HUES48 (cell line): ENCODE data around the gene BRINP1.
A peak's percentile ranks its signal among the peaks of the same experiment; 100 is the strongest.

Experiments
- H3K27ac ChIP-seq: one replicate; pipeline ENCODE4 v1.7.0; 2013; ENCODE audit warnings: low read depth, low read length, inconsistent platforms
- H3K27me3 ChIP-seq: 2 replicates; pipeline ENCODE4 v1.6.1; 2013; ENCODE audit warnings: mild to moderate bottlenecking, low read length; ENCODE audit not compliant: control insufficient read depth, insufficient read depth
- H3K36me3 ChIP-seq: 2 replicates; pipeline ENCODE4 v1.6.1; 2013; ENCODE audit warnings: low read length; ENCODE audit not compliant: control insufficient read depth, insufficient read depth
- H3K4me1 ChIP-seq: 2 replicates; pipeline ENCODE4 v1.6.1; 2013; ENCODE audit warnings: mild to moderate bottlenecking, low read length; ENCODE audit not compliant: control insufficient read depth, insufficient read depth
- H3K4me3 ChIP-seq: 2 replicates; pipeline ENCODE4 v1.5.1; 2013; ENCODE audit warnings: mild to moderate bottlenecking, low read depth, low read length
- H3K9ac ChIP-seq: 2 replicates; pipeline ENCODE4 v1.6.1; 2013; ENCODE audit warnings: mild to moderate bottlenecking, low read depth, low read length, moderate library complexity
- H3K9me3 ChIP-seq: 2 replicates; pipeline ENCODE4 v1.6.1; 2013; ENCODE audit warnings: low read length; ENCODE audit not compliant: control insufficient read depth, insufficient read depth

The BRINP1 gene

DNA sequence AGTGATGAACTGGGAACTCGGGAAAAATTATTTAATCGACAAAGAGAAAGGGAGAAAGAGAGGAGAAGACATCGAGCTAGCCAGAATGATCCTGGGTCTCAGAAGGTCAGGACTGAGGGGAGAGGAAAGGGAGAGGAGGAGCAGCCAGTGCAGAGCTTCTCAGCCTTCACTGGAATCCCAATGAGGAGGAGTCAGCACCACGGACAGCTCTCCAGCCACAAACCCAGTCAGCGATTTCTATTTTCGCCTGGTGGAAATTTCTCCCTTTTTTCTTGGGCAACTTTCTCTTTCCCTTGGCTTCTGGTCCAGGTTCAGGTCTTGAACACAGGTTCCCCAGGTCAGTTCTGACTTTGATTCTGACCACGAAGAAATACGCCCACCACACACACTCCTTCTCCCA is 1.6 kb upstream of the BRINP1 start:
- Histone ChIP-seq H3K36me3 (no peaks in the 10 kb centered on the region), H3K27me3 (peaks cover 22% of the 10 kb centered on the region), H3K4me1 (peaks cover 27% of the 10 kb centered on the region), H3K9me3 (no peaks in the 10 kb centered on the region), H3K4me3 (peak overlapping the region; percentile 42; the same call in 1 of the 2 replicates), H3K9ac (no peak overlapping the region), H3K27ac (no peak overlapping the region)

DNA sequence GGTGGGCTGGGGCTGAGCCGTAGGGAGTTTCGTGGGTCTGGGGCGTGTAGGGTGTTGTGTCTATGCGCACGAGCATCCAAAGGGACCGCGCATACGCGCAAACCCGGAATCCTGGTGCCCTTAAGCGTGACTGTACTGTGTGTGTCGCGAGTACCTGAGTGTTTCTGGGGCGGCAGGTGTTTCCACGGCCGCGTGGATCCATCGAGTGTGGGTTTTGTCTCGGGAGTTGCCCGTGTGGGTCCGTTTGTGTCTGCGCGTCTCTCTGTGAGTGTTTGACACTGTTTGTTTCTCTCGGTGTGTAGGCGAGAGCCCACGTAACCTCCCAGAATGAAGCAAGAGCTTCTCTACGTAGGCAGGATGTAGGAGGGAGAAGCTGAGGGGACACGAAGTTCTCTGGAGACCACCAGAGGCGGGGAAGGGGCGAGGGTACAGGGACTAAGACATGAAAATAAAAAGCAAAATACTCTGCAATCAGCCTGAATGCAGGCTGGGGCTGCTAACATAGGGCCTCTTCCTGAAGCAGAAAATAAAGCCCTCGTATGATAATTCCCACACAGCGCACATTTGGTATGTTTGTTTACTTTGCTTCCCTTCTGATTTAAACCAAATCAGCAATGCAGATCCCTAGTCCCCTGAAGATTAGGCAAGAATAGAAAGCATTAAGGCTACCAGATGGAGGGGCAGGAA is 588 bp upstream of the BRINP1 start:
- no peaks in the 10 kb centered on the region for H3K9me3 ChIP-seq
- H3K36me3 ChIP-seq, result no peaks in the 10 kb centered on the region
- H3K4me1 ChIP-seq, result peaks cover 28% of the 10 kb centered on the region
- H3K9ac ChIP-seq, result no peak overlapping the region
- H3K4me3 ChIP-seq, result peak overlapping the region; percentile 84
- H3K27me3 ChIP-seq, result peaks cover 22% of the 10 kb centered on the region
- no peak overlapping the region for H3K27ac ChIP-seq

GRCh38 chr9:119368179-119368578 is 1.1 kb downstream of the BRINP1 start:
- Histone ChIP-seq H3K4me1 (peaks cover 34% of the 10 kb centered on the region), H3K27me3 (peaks cover 22% of the 10 kb centered on the region), H3K27ac (no peak overlapping the region), H3K36me3 (no peaks in the 10 kb centered on the region), H3K9me3 (no peaks in the 10 kb centered on the region), H3K9ac (peak overlapping the region; percentile 47; the same call in 1 of the 2 replicates), H3K4me3 (peak overlapping the region; percentile 84)

- H3K4me1 ChIP-seq, result peaks cover 34% of the 10 kb centered on the region
- H3K27ac ChIP-seq, result no peak overlapping the region
- no peaks in the 10 kb centered on the region for H3K36me3 ChIP-seq
- H3K9ac ChIP-seq, result no peak overlapping the region
- H3K9me3 ChIP-seq, result no peaks in the 10 kb centered on the region
- H3K27me3 ChIP-seq, result peaks cover 22% of the 10 kb centered on the region
- H3K4me3 ChIP-seq, result peak overlapping the region; percentile 84
Observed at GRCh38 chr9:119367683-119368075, 1.6 kb downstream of the BRINP1 start.

DNA sequence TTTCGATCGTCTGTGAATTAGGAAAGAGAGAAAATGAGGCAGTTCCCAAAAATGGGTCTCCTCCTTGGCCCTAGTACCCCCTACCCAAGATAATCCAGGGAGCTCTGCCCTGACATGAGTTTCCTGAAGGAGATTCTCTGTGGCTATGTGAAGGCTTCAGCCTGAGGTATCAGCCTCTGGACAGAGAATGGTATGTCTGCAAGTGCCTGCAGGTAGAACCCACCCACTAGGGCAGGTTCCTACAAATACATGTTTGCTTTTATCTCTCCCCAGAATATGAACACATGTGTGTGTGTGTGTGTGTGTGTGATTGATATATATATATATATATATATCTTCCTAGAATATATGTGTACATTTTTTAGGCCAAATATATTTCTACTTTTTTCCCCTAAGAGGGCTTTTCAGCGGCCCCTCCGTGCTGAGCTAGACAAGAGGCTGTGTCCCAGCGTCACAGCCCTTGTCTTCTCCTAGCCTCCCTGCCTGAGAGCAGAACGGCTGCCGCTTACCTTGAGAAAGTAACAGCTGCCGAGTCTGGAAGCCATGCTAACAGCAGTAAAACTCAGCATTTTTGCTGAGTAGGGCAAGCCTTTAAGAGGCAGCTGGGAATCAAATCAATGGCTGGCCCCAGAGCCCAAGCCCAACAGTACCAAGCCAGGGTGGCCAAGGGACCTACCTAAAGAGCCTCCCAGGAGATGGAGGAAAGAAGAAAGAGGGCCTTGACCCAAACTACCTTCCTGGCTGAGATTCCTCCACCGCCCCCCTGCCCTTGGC is 2.1 kb downstream of the BRINP1 start:
- H3K9me3 ChIP-seq, result no peaks in the 10 kb centered on the region
- no peak overlapping the region for H3K27ac ChIP-seq
- no peak overlapping the region for H3K9ac ChIP-seq
- peak overlapping the region; percentile 84 for H3K4me3 ChIP-seq
- H3K36me3 ChIP-seq, result no peaks in the 10 kb centered on the region
- peaks cover 34% of the 10 kb centered on the region for H3K4me1 ChIP-seq
- H3K27me3 ChIP-seq, result peaks cover 22% of the 10 kb centered on the region

DNA sequence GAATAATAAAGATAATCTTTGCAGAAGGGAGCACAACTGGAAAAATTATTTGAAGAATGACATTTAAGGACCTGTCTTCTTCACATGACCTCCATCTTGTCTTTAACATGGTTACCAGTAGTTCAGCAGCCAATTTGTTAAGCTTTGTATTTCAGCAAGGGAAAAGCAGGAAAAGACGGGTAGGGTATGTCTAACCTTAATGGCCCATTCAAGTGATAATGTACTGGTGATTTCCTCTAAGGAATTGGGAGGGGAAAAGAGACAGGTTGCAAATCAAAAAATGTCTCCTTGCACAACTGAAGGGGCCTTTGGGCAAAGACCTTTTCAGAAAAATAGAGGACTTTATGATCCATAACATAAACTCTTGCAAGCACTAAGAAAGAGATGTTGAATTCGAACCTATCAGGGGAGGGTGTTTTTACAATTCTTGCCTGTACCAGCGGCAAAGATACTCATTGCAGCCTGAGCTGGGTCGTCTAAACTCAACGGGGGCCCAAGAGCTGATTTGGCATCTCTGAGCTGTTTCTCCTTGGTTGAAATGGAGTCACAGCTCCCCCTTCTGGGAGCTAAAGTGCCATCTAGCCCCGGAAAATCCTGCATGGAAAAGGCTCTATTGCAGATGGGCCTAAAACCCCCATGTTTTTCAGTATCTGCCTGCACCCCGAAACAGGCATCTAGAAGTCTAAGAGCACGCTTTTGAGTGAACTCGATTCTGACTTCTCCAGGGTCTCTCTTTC is 3.8 kb downstream of the BRINP1 start:
- Histone ChIP-seq H3K27ac (no peak overlapping the region), H3K27me3 (peaks cover 19% of the 10 kb centered on the region), H3K9me3 (no peaks in the 10 kb centered on the region), H3K9ac (no peak overlapping the region), H3K4me1 (peaks cover 41% of the 10 kb centered on the region), H3K4me3 (peak overlapping the region; percentile 36; the same call in 1 of the 2 replicates), H3K36me3 (no peaks in the 10 kb centered on the region)

DNA sequence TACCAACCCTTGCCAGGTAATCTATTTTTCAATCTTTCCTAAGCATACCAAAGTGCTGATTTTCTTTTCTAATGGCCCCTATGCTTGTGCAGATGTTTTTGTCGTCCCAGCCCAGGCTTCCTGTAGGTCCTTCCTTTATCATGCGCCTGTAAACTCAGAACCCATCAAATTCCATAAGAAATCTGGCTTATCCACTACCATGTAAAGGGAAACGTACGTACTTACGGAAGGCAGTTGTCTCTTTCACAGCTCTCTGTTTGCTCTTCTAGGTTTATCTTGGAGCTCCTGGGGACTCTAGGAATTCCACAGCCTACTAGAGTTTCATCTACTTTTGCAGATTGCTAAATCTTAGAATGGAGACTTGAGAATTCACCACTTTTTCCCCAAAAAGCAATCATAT is 9.0 kb downstream of the BRINP1 start:
- H3K9me3 ChIP-seq, result no peaks in the 10 kb centered on the region
- no peak overlapping the region for H3K4me3 ChIP-seq
- H3K27me3 ChIP-seq, result no peaks in the 10 kb centered on the region
- H3K36me3 ChIP-seq, result no peaks in the 10 kb centered on the region
- peaks cover 35% of the 10 kb centered on the region for H3K4me1 ChIP-seq
- H3K9ac ChIP-seq, result no peak overlapping the region
- peak overlapping the region; percentile 46 for H3K27ac ChIP-seq

- no peaks in the 10 kb centered on the region for H3K27me3 ChIP-seq
- no peaks in the 10 kb centered on the region for H3K9me3 ChIP-seq
- no peak overlapping the region for H3K4me3 ChIP-seq
- H3K9ac ChIP-seq, result no peak overlapping the region
- H3K4me1 ChIP-seq, result peaks cover 23% of the 10 kb centered on the region
- H3K27ac ChIP-seq, result no peak overlapping the region
- H3K36me3 ChIP-seq, result no peaks in the 10 kb centered on the region
Observed at GRCh38 chr9:119357336-119358096, 11.7 kb downstream of the BRINP1 start.

DNA sequence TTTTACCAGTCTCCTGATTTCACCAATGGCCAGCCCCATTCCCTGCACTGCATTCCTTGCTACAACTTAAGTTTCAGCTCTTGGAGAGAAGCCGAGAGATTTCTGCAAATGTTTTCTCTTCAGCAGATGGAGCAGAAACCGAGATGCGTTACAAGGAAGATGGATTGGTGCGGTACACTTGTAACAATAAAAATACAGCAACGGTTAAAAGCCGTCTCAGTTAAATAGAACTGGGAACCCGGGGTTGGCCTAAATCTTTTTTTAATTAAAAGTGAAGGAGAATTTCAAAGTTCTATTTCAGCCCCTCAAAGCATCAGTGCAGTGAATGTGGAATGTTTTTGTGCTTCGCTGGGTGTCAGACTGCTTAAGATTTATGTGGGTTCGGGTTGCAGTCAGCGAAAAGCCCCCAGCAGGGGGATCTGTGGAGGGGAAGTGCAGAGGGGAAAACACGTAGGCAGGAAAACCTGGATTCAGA is 19.8 kb downstream of the BRINP1 start:
- H3K27ac ChIP-seq, result peak overlapping the region; percentile 64
- no peaks in the 10 kb centered on the region for H3K36me3 ChIP-seq
- no peaks in the 10 kb centered on the region for H3K9me3 ChIP-seq
- peaks cover 25% of the 10 kb centered on the region for H3K4me1 ChIP-seq
- H3K9ac ChIP-seq, result peak overlapping the region; percentile 49
- peak overlapping the region; percentile 22; the same call in 1 of the 2 replicates for H3K4me3 ChIP-seq
- H3K27me3 ChIP-seq, result no peaks in the 10 kb centered on the region
